Neural progenitor cell (in vitro differentiated cells): ENCODE results near the gene KANTR.

Source experiments
- CTCF ChIP-seq: fragments of 200-600 bp; sonication (generic); IDR thresholded peaks from 2 replicates; pipeline ENCODE4 v1.5.1; 2017; ENCODE audit warnings: antibody characterized with exemption, mild to moderate bottlenecking
- EZH2 ChIP-seq: fragments of 200-600 bp; sonication (generic); IDR thresholded peaks from 2 replicates; pipeline ENCODE4 v1.6.1; 2017; ENCODE audit warnings: antibody characterized with exemption, mild to moderate bottlenecking, moderate library complexity
- EZH2phosphoT487 ChIP-seq: fragments of 200-600 bp; sonication (generic); IDR thresholded peaks from 2 replicates; pipeline ENCODE4 v1.6.1; 2017; ENCODE audit warnings: antibody characterized with exemption

- TF ChIP-seq CTCF (no peak), EZH2 (no peak), EZH2phosphoT487 (no peak)
Observed at GRCh38 chrX:53048169-53049126, 45.5 kb upstream of the KANTR start, which contains the start of gene GPR173.
